PC-9 (cell line): ENCODE results near the gene NMB. TPM values are rescaled to one million over a fixed set of nuclear protein-coding genes. Genes with fewer than 3 reads are reported as not detected.

ENCODE experiments used
- BruUV-seq: library from RNA; stranded (reverse); fragments of 400-500 nt; replicated peaks from 2 replicates; lab custom pipeline; 2021; lab: Mats Ljungman, UMichigan
- CTCF ChIA-PET: fragments of 300-600 bp; sonication (Branson Sonifier 250); formaldehyde crosslinking; loops from one replicate; lab custom pipeline; 2022; ENCODE audit warnings: antibody characterized with exemption; lab: Charles Lee
- POLR2A ChIA-PET: fragments of 300-600 bp; sonication (Branson Sonifier 250); formaldehyde crosslinking; loops from one replicate; lab custom pipeline; 2022; ENCODE audit warnings: antibody characterized with exemption; ENCODE audit not compliant: unreplicated experiment; lab: Charles Lee
- DNase-seq, 2 experiments: peaks; one replicate each; pipeline versions ENCODE4 v3.0.0 to v3.0.0-alpha.2; 2015 to 2022; ENCODE audit warnings: mixed read lengths in 1 of 2
- H2AFZ ChIP-seq: fragments of 200-600 bp; sonication (generic); 2 replicates; pipeline ENCODE4 v1.8.1; 2017; ENCODE audit warnings: antibody characterized with exemption
- H3F3A ChIP-seq: fragments of 200-600 bp; sonication (generic); 2 replicates; pipeline ENCODE4 v1.8.1; 2017; ENCODE audit warnings: antibody characterized with exemption, mild to moderate bottlenecking, low read depth; ENCODE audit not compliant: insufficient read depth
- H3K27ac ChIP-seq: fragments of 200-600 bp; sonication (generic); 2 replicates; pipeline ENCODE4 v1.6.1; 2016; ENCODE audit warnings: mixed run types
- H3K27me3 ChIP-seq: fragments of 200-600 bp; sonication (generic); 2 replicates; pipeline ENCODE4 v1.6.1; 2016; ENCODE audit warnings: low read depth, mixed run types; ENCODE audit not compliant: insufficient read depth
- H3K36me3 ChIP-seq: fragments of 200-600 bp; sonication (generic); 2 replicates; pipeline ENCODE4 v1.6.1; 2016; ENCODE audit warnings: low read depth, mixed run types
- H3K4me1 ChIP-seq: fragments of 200-600 bp; sonication (generic); replicated peaks from 2 replicates; pipeline ENCODE4 v1.6.1; 2016; ENCODE audit warnings: mixed run types; ENCODE audit not compliant: insufficient read depth
- H3K4me2 ChIP-seq: fragments of 200-600 bp; sonication (generic); 2 replicates; pipeline ENCODE4 v1.6.1; 2017; ENCODE audit warnings: mixed run types
- H3K4me3 ChIP-seq: fragments of 200-600 bp; sonication (generic); 2 replicates; pipeline ENCODE4 v1.6.1; 2016; ENCODE audit warnings: mixed run types
- H3K79me2 ChIP-seq: fragments of 200-600 bp; sonication (generic); 2 replicates; pipeline ENCODE4 v1.6.1; 2017; ENCODE audit warnings: low read depth, mixed run types
- H3K9me2 ChIP-seq: fragments of 200-600 bp; sonication (generic); 2 replicates; pipeline ENCODE4 v1.8.1; 2017; ENCODE audit warnings: mild to moderate bottlenecking; ENCODE audit not compliant: insufficient read depth
- H3K9me3 ChIP-seq: fragments of 200-600 bp; sonication (generic); 2 replicates; pipeline ENCODE4 v1.8.1; 2016; ENCODE audit warnings: low read depth; ENCODE audit not compliant: insufficient read depth
- H4K20me1 ChIP-seq: fragments of 200-600 bp; sonication (generic); 2 replicates; pipeline ENCODE4 v1.8.1; 2017; ENCODE audit not compliant: insufficient read depth
- EZH2 ChIP-seq: fragments of 200-600 bp; sonication (generic); IDR thresholded peaks from 2 replicates; pipeline ENCODE4 v1.8.0; 2017; ENCODE audit warnings: antibody characterized with exemption, low read depth
- intact Hi-C: fragments of 100-400 bp; cut with micrococcal nuclease; formaldehyde crosslinking; loops from one replicate; pipeline ENCODE4 v1.10.0; 2022; ENCODE audit not compliant: unreplicated experiment
- total RNA-seq: library from RNA; stranded (reverse); gene quantifications from 2 replicates; pipeline ENCODE4 v1.2.3, GENCODE V29; 2021
- TF ChIP-seq, protein P1 (sequence below): fragments of 200-600 bp; sonication (generic); conservative IDR thresholded peaks from 2 replicates; pipeline ENCODE4 v1.6.1; 2017; ENCODE audit warnings: mixed run types, antibody characterized with exemption, mild to moderate bottlenecking, moderate library complexity

The NMB gene
- total RNA-seq, 1 experiment from 2014 or later, result 77.1 TPM

DNA sequence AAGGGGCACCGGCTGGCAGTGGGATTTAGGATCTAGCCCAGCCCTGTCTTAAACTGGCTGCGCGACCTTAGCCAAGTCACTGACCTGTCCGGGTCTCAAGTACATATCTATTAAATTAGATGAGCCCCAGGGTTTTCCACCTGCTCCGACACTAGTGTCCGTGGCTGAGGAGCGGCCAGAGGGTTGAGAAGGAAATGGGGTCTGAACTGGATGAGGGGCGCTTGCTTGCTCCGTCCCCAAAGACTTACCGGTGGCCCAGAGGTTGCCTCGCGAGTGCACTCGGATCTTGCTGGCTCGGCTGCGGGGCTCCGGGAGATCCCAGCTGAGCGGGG, 285 bp downstream of the NMB start:
- POLR2A ChIA-PET, result no interaction called here
- peak overlapping the region; percentile 70 for H3K4me3 ChIP-seq
- peak overlapping the region; percentile 77 for H3K4me2 ChIP-seq
- H3K9me3 ChIP-seq, result no peaks in the 10 kb centered on the region
- no peaks in the 10 kb centered on the region for H4K20me1 ChIP-seq
- BruUV-seq, result no TSS peak
- intact Hi-C loops, result loop anchor here (5.0 to 10.0 kb wide), 2 partner anchors 90 to 127 kb away; partner anchors contain the start of gene ZNF592
- no peaks in the 10 kb centered on the region for H3K9me2 ChIP-seq
- no peak for DNase-seq
- peak overlapping the region; percentile 83 for H3K27ac ChIP-seq
- CTCF ChIA-PET, result no interaction called here
- TF ChIP-seq, protein P1, sequence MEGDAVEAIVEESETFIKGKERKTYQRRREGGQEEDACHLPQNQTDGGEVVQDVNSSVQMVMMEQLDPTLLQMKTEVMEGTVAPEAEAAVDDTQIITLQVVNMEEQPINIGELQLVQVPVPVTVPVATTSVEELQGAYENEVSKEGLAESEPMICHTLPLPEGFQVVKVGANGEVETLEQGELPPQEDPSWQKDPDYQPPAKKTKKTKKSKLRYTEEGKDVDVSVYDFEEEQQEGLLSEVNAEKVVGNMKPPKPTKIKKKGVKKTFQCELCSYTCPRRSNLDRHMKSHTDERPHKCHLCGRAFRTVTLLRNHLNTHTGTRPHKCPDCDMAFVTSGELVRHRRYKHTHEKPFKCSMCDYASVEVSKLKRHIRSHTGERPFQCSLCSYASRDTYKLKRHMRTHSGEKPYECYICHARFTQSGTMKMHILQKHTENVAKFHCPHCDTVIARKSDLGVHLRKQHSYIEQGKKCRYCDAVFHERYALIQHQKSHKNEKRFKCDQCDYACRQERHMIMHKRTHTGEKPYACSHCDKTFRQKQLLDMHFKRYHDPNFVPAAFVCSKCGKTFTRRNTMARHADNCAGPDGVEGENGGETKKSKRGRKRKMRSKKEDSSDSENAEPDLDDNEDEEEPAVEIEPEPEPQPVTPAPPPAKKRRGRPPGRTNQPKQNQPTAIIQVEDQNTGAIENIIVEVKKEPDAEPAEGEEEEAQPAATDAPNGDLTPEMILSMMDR, result no peak
- TF ChIP-seq EZH2, result no peak
- no peaks in the 10 kb centered on the region for H3K27me3 ChIP-seq
- peaks cover 28% of the 10 kb centered on the region for H3K4me1 ChIP-seq
- peak overlapping the region; percentile 86 for H2AFZ ChIP-seq
- H3F3A ChIP-seq, result peaks cover 63% of the 10 kb centered on the region; the same call in 1 of the 2 replicates
- H3K36me3 ChIP-seq, result peaks cover under 1% of the 10 kb centered on the region; the same call in 1 of the 2 replicates
- peaks cover 16% of the 10 kb centered on the region for H3K79me2 ChIP-seq

DNA sequence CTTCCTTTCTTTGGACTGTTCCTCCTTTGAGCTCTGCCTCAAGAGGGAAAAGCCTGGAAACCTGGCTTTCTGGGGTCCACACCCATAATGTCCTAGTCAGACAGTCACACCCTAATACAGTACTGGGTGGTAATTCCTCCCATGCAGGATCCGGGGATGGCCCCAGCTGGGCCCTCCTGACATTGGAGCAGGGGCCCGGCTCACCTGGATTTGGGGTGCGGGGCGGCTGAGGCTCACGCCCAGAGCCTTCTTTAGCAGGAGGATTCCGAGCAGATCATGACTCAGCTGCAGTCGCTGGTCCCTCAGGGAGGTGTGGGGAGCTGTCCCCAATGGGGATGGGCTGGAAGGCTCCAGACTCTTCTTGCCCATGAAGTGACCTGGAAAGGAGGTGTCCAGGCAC, 1.0 kb downstream of the NMB start:
- Histone ChIP-seq H3K9me2 (no peaks in the 10 kb centered on the region), H4K20me1 (0 out of 2 replicates have a peak, but pooled peaks cover 3% of the 10 kb centered on the region), H3K27me3 (no peaks in the 10 kb centered on the region), H3F3A (peaks cover 61% of the 10 kb centered on the region; the same call in 1 of the 2 replicates), H3K79me2 (peaks cover 24% of the 10 kb centered on the region), H3K9me3 (no peaks in the 10 kb centered on the region), H2AFZ (no peak overlapping the region), H3K27ac (no peak overlapping the region), H3K4me1 (peaks cover 34% of the 10 kb centered on the region), H3K36me3 (peaks cover 7% of the 10 kb centered on the region; the same call in 1 of the 2 replicates), H3K4me3 (peak overlapping the region; percentile 70; the same call in 1 of the 2 replicates), H3K4me2 (peak overlapping the region; percentile 77)
- intact Hi-C loops, result loop anchor here (5.0 to 10.0 kb wide), 2 partner anchors 90 to 128 kb away; partner anchors contain the start of gene ZNF592
- TF ChIP-seq EZH2, result no peak
- ChIA-PET POLR2A (no interaction called here), CTCF (interaction anchor here (1.1 kb wide), 1 partner anchor 90 kb away, joined by 8 read pairs; no protein-coding TSS in a partner anchor)
- no TSS peak for BruUV-seq
- peak in 1 of 2 experiments; percentile 49 for DNase-seq

DNA sequence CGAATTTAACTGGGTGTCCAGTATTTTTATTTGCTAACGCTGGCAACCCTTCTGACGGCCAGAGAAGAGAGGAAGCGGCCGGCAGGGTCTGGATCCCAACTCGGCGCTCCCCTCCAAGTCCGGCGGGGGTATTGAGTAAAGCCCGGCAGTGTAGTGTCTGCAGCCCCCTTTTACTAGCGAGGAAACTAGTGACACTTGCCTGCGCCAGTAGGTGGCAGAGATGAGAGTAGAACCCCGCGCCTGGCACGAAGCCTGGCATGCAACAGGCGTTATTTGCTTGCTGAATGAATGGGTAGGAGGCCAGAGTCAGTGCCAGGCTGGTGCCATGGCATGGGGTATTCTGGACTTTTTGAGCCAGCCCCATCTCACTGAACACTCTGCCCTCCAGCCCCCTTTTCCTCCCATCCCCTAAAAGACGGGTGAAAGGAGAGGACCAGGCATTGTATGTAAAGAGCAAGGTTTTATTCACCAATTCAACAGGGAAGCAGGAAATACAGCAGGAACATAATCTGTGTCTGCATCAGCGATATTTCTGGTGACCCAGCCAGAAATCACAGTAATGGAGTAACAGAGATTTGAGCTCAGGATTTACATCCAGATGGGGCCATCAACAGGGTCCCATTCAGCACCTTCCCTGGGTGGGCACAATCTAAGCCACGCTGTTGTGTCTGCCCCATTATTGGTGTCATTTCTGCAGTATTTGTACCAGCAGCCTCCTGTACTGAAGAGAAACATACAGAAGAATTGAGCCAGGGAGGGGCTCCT, 3.1 kb downstream of the NMB start:
- Histone ChIP-seq H4K20me1 (0 out of 2 replicates have a peak, but pooled peaks cover 6% of the 10 kb centered on the region), H3K4me3 (peak overlapping the region; percentile 86), H3K27me3 (no peaks in the 10 kb centered on the region), H3K9me2 (no peaks in the 10 kb centered on the region), H3K4me2 (peak overlapping the region; percentile 84), H3K9me3 (no peaks in the 10 kb centered on the region), H3K36me3 (peaks cover 17% of the 10 kb centered on the region; the same call in 1 of the 2 replicates), H2AFZ (peak overlapping the region; percentile 90), H3K79me2 (peaks cover 31% of the 10 kb centered on the region), H3K27ac (peak overlapping the region; percentile 58), H3F3A (peaks cover 46% of the 10 kb centered on the region; the same call in 1 of the 2 replicates), H3K4me1 (peaks cover 34% of the 10 kb centered on the region)
- CTCF ChIA-PET, result interaction anchor here (0.5 to 0.7 kb wide), 2 partner anchors 22 to 514 kb away, joined by 3 read pairs; no protein-coding TSS in a partner anchor
- POLR2A ChIA-PET, result interaction anchor here (0.6 kb wide), 1 partner anchor 38 kb away, joined by 6 read pairs; no protein-coding TSS in a partner anchor
- TF ChIP-seq EZH2, result no peak
- TF ChIP-seq, protein P1, result peak; percentile 77
- peak; percentile 67 to 68 for DNase-seq
- intact Hi-C loops, result loop anchor here (1.0 to 10.0 kb wide), 5 partner anchors 54 to 273 kb away; partner anchors contain the start of genes ZNF592 and ZSCAN2
- BruUV-seq, result TSS peak; percentile 72
